Measurements from ENCODE around the gene FAM177B.

DNA sequence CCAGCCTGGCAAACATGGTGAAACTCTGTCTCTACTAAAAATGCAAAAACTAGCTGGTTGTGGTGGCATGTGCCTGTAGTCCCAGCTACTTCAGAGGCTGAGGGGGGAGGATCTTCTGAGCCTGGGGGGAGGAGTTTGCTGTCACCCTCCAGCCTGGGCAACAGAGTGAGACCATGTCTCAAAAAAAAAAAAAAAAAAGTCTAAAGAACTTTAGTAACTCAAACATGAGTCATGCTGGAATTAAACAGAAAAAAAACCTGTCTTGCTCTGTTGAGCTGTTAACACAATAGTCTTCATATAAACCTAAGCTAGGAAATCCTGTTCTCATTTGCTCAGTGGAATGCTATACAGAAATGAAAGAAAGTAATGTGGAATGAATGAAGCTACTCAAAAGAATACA lies 61.1 kb downstream of the FAM177B start:
- TF ChIP-seq, protein P1, sequence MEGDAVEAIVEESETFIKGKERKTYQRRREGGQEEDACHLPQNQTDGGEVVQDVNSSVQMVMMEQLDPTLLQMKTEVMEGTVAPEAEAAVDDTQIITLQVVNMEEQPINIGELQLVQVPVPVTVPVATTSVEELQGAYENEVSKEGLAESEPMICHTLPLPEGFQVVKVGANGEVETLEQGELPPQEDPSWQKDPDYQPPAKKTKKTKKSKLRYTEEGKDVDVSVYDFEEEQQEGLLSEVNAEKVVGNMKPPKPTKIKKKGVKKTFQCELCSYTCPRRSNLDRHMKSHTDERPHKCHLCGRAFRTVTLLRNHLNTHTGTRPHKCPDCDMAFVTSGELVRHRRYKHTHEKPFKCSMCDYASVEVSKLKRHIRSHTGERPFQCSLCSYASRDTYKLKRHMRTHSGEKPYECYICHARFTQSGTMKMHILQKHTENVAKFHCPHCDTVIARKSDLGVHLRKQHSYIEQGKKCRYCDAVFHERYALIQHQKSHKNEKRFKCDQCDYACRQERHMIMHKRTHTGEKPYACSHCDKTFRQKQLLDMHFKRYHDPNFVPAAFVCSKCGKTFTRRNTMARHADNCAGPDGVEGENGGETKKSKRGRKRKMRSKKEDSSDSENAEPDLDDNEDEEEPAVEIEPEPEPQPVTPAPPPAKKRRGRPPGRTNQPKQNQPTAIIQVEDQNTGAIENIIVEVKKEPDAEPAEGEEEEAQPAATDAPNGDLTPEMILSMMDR (conservative IDR thresholded peaks at IDR 0.05; ENCODE audit: low read length), result no peak
- TF ChIP-seq EZH2phosphoT487 (IDR thresholded peaks at IDR 0.05; ENCODE audit: borderline replicate concordance), result no peak
